Prostate gland (tissue), 2 donors: Measurements from ENCODE around the gene B4GALNT3.

Experiments used
- POLR2A ChIP-seq: fragments of 450-650 bp; IDR thresholded peaks from one replicate; pipeline ENCODE4 v1.6.1; 2016; ENCODE audit warnings: antibody characterized with exemption, mild to moderate bottlenecking
- TF ChIP-seq, protein P1 (sequence below), 4 experiments: fragments of 200-600 bp in 2 of 4; fragments of 450-650 bp in 2 of 4; sonication (generic) in 2 of 4; IDR thresholded peaks; 1 replicate in 3 of 4; 2 replicates in 1 of 4; pipeline ENCODE4 v1.5.1; 2016 to 2019; ENCODE audit warnings: antibody characterized with exemption in 4 of 4, mild to moderate bottlenecking in 2 of 4, moderate library complexity in 2 of 4

DNA sequence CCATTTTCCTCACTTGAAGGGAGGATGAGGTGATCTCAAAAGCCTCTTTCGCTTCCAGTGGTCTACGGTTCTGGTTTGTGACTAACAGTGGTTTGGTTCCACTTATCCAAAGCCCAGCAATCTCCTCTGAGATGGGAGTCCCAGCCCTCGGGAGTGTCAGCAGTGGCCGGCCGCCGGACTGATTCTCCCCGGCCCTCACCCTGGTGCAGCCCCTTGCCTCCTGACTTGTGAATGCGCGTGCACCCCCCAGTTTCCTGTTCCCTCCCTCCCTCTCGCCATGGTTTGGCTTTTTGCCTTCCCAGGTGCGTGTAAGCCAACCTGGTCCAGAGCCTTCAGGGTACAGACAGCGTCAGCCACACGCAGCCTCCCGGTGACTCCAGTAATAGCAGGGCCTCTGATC lies 74.5 kb downstream of the B4GALNT3 start:
- TF ChIP-seq POLR2A: no peak
- TF ChIP-seq, protein P1, sequence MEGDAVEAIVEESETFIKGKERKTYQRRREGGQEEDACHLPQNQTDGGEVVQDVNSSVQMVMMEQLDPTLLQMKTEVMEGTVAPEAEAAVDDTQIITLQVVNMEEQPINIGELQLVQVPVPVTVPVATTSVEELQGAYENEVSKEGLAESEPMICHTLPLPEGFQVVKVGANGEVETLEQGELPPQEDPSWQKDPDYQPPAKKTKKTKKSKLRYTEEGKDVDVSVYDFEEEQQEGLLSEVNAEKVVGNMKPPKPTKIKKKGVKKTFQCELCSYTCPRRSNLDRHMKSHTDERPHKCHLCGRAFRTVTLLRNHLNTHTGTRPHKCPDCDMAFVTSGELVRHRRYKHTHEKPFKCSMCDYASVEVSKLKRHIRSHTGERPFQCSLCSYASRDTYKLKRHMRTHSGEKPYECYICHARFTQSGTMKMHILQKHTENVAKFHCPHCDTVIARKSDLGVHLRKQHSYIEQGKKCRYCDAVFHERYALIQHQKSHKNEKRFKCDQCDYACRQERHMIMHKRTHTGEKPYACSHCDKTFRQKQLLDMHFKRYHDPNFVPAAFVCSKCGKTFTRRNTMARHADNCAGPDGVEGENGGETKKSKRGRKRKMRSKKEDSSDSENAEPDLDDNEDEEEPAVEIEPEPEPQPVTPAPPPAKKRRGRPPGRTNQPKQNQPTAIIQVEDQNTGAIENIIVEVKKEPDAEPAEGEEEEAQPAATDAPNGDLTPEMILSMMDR (IDR thresholded peaks at IDR 0.05): no peak
